Endodermal cell (in vitro differentiated cells): ENCODE measurements around the gene G6PD. TPM values are rescaled to one million over a fixed set of nuclear protein-coding genes. Genes with fewer than 3 reads are reported as not detected.

Experiments used
- DNase-seq: peaks from one replicate; pipeline ENCODE4 v3.0.0-alpha.2; 2017
- H3K27ac ChIP-seq: 2 replicates; pipeline ENCODE4 v1.5.1; 2013; ENCODE audit warnings: mild to moderate bottlenecking, low read depth, low read length, moderate library complexity
- H3K27me3 ChIP-seq: 2 replicates; pipeline ENCODE4 v1.6.1; 2013; ENCODE audit warnings: mild to moderate bottlenecking, low read length, moderate library complexity; ENCODE audit not compliant: insufficient read depth, control insufficient read depth, poor library complexity, severe bottlenecking
- H3K36me3 ChIP-seq: 2 replicates; pipeline ENCODE4 v1.7.0; 2013; ENCODE audit warnings: mild to moderate bottlenecking, low read length, moderate library complexity; ENCODE audit not compliant: control insufficient read depth, insufficient read depth
- H3K4me1 ChIP-seq: one replicate; pipeline ENCODE4 v1.7.0; 2013; ENCODE audit warnings: low read length; ENCODE audit not compliant: control insufficient read depth, insufficient read depth
- H3K4me3 ChIP-seq: 2 replicates; pipeline ENCODE4 v1.5.1; 2013; ENCODE audit warnings: mild to moderate bottlenecking, low read length, moderate library complexity
- H3K9ac ChIP-seq: 2 replicates; pipeline ENCODE4 v1.6.1; 2013; ENCODE audit warnings: mild to moderate bottlenecking, low read length, moderate library complexity; ENCODE audit not compliant: poor library complexity, severe bottlenecking; ENCODE audit errors: extremely low read depth
- H3K9me3 ChIP-seq: 2 replicates; pipeline ENCODE4 v1.6.1; 2013; ENCODE audit warnings: mild to moderate bottlenecking, low read length, moderate library complexity; ENCODE audit not compliant: control insufficient read depth
- H3K27ac Mint-ChIP-seq: 2 replicates; pipeline ENCODE4 v1.8.0; 2020; ENCODE audit warnings: mixed read lengths
- H3K27me3 Mint-ChIP-seq: 2 replicates; pipeline ENCODE4 v1.8.0; 2021; ENCODE audit warnings: mild to moderate bottlenecking, mixed read lengths; ENCODE audit not compliant: insufficient read depth
- H3K36me3 Mint-ChIP-seq: 2 replicates; pipeline ENCODE4 v1.8.0; 2020; ENCODE audit warnings: low read depth, mixed read lengths
- H3K4me1 Mint-ChIP-seq: 2 replicates; pipeline ENCODE4 v1.8.0; 2020; ENCODE audit warnings: mixed read lengths
- H3K4me3 Mint-ChIP-seq: 2 replicates; pipeline ENCODE4 v1.8.0; 2020; ENCODE audit warnings: mild to moderate bottlenecking, moderate library complexity, mixed read lengths
- H3K9me3 Mint-ChIP-seq: 2 replicates; pipeline ENCODE4 v1.8.0; 2020; ENCODE audit warnings: mild to moderate bottlenecking, mixed read lengths
- WGBS, 2 experiments: methylation state at CpG; one replicate each; pipeline versions ENCODE4 v1.1.5 to v1.1.7; 2013; ENCODE audit warnings: missing lambda C conversion rate in 2 of 2, mixed read lengths in 1 of 2; ENCODE audit not compliant: insufficient coverage in 1 of 2, insufficient read length in 1 of 2; 5-methylcytosine and 5-hydroxymethylcytosine counted together
- total RNA-seq, 2 donors: library from RNA; stranded (reverse); fragmentation: NEBNext Ultra II Directional in 1 of 2; extraction: Animal tissue kit (Norgen Biotek cat#: 25700) in 1 of 2; gene quantifications; 2 replicates in 1 of 2; 3 replicates in 1 of 2; pipeline ENCODE4 v1.2.1, GENCODE V29; 2021
- TF ChIP-seq, protein P1 (sequence below): fragments of 200-600 bp; sonication (generic); conservative IDR thresholded peaks from 2 replicates; pipeline ENCODE4 v1.5.0; 2021; ENCODE audit warnings: antibody characterized with exemption, mild to moderate bottlenecking

Gene G6PD
- total RNA-seq, 2 donors from 2014 or later: 71.7 to 81.4 TPM

- no peaks in the 10 kb centered on the region for H3K4me1 Mint-ChIP-seq
- H3K4me3 Mint-ChIP-seq: peak overlapping the region; percentile 72
- no peaks in the 10 kb centered on the region for H3K36me3 ChIP-seq
- no peaks in the 10 kb centered on the region for H3K4me1 ChIP-seq
- WGBS, 2 experiments: 0 to 10% methylated on average over 3 to 17 of the region's 19 CpGs
- H3K27ac ChIP-seq: no peak overlapping the region
- peak overlapping the region; percentile 41 for H3K9ac ChIP-seq
- TF ChIP-seq, protein P1, sequence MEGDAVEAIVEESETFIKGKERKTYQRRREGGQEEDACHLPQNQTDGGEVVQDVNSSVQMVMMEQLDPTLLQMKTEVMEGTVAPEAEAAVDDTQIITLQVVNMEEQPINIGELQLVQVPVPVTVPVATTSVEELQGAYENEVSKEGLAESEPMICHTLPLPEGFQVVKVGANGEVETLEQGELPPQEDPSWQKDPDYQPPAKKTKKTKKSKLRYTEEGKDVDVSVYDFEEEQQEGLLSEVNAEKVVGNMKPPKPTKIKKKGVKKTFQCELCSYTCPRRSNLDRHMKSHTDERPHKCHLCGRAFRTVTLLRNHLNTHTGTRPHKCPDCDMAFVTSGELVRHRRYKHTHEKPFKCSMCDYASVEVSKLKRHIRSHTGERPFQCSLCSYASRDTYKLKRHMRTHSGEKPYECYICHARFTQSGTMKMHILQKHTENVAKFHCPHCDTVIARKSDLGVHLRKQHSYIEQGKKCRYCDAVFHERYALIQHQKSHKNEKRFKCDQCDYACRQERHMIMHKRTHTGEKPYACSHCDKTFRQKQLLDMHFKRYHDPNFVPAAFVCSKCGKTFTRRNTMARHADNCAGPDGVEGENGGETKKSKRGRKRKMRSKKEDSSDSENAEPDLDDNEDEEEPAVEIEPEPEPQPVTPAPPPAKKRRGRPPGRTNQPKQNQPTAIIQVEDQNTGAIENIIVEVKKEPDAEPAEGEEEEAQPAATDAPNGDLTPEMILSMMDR: no peak
- peak overlapping the region; percentile 76 for H3K4me3 ChIP-seq
- peaks cover 1% of the 10 kb centered on the region for H3K27me3 Mint-ChIP-seq
- DNase-seq: peak; percentile 46
- peaks cover 6% of the 10 kb centered on the region for H3K36me3 Mint-ChIP-seq
- peaks cover 63% of the 10 kb centered on the region for H3K9me3 Mint-ChIP-seq
- peak overlapping the region; percentile 87 for H3K27ac Mint-ChIP-seq
- no peaks in the 10 kb centered on the region for H3K9me3 ChIP-seq
- no peaks in the 10 kb centered on the region for H3K27me3 ChIP-seq
Measured at GRCh38 chrX:154490021-154490413, 56.6 kb downstream of the G6PD start.

GRCh38 chrX:154489182-154489581 lies 57.5 kb downstream of the G6PD start:
- H3K9me3 ChIP-seq: no peaks in the 10 kb centered on the region
- peak overlapping the region; percentile 72 for H3K4me3 Mint-ChIP-seq
- WGBS, 2 experiments: 93% methylated on average over 4 of the region's 4 CpGs; no CpG with 5 or more reads in 1 of the 2 experiments
- no peak overlapping the region for H3K27ac Mint-ChIP-seq
- H3K4me1 ChIP-seq: no peaks in the 10 kb centered on the region
- peak overlapping the region; percentile 76 for H3K4me3 ChIP-seq
- peaks cover 1% of the 10 kb centered on the region for H3K27me3 Mint-ChIP-seq
- no peak overlapping the region for H3K27ac ChIP-seq
- TF ChIP-seq, protein P1: no peak
- peaks cover 64% of the 10 kb centered on the region for H3K9me3 Mint-ChIP-seq
- peaks cover 3% of the 10 kb centered on the region for H3K36me3 ChIP-seq
- H3K36me3 Mint-ChIP-seq: peaks cover 6% of the 10 kb centered on the region
- no peak for DNase-seq
- no peaks in the 10 kb centered on the region for H3K27me3 ChIP-seq
- H3K9ac ChIP-seq: no peak overlapping the region
- H3K4me1 Mint-ChIP-seq: no peaks in the 10 kb centered on the region

DNA sequence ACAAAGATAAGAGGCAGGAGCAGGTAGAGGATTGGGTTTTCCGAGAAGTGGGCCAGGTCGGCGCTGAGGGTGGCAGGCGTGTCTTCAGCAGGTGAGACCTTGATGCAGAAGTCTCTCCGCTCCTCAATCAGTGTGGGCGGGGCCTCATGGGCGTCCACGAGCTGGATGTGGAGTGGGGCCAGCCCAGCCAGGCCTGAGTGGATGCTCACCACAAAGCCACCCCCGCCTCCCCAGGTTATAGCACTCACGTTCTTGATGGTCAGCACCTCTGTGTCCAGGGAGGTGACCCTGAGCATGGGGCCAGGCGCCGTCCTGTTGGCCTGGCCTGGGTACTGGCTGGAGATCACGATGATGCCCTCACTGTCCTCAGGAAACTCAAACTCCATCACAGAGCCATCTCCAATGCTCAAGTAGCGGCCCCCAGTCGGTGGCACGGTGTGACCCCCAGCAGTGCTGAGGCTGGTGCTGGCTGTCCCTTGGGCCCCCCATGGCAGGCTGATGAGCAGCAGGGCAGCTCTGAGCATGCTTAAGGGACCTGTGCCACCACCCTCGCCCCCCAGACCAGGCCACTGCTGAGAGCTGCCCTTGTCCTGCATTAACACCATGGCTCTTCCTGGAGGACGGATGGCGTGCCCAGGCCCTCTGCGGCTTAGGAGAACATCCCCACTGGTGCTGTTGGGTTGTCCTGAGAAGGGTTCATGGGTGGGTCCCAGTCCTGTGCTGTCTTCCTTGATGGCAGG lies 58.1 kb downstream of the G6PD start:
- Mint-ChIP-seq H3K9me3 (peaks cover 68% of the 10 kb centered on the region), H3K27ac (no peak overlapping the region), H3K4me1 (no peaks in the 10 kb centered on the region), H3K27me3 (peaks cover 1% of the 10 kb centered on the region), H3K4me3 (no peak overlapping the region), H3K36me3 (peaks cover 6% of the 10 kb centered on the region)
- Histone ChIP-seq H3K4me1 (no peaks in the 10 kb centered on the region), H3K36me3 (peaks cover 4% of the 10 kb centered on the region), H3K9me3 (no peaks in the 10 kb centered on the region), H3K9ac (no peak overlapping the region), H3K27me3 (no peaks in the 10 kb centered on the region), H3K4me3 (no peak overlapping the region), H3K27ac (no peak overlapping the region)
- TF ChIP-seq, protein P1: no peak
- 93 to 94% methylated on average over 3 to 20 of the region's 20 CpGs for WGBS, 2 experiments
- DNase-seq: no peak
